HG03432 (cell line): ENCODE results near the gene MAN2A2.
"Not testable (repeated sequence)": the region's sequence is repeated elsewhere in the genome, so short reads cannot be mapped to it uniquely, and the experiment has no call there.

Experiments
- ATAC-seq: cut with Tn5 transposase; IDR thresholded peaks from one replicate; pipeline ENCODE4 v1.9.1; 2021; ENCODE audit warnings: mild to moderate bottlenecking, moderate library complexity; ENCODE audit not compliant: unreplicated experiment

MAN2A2 gene

DNA sequence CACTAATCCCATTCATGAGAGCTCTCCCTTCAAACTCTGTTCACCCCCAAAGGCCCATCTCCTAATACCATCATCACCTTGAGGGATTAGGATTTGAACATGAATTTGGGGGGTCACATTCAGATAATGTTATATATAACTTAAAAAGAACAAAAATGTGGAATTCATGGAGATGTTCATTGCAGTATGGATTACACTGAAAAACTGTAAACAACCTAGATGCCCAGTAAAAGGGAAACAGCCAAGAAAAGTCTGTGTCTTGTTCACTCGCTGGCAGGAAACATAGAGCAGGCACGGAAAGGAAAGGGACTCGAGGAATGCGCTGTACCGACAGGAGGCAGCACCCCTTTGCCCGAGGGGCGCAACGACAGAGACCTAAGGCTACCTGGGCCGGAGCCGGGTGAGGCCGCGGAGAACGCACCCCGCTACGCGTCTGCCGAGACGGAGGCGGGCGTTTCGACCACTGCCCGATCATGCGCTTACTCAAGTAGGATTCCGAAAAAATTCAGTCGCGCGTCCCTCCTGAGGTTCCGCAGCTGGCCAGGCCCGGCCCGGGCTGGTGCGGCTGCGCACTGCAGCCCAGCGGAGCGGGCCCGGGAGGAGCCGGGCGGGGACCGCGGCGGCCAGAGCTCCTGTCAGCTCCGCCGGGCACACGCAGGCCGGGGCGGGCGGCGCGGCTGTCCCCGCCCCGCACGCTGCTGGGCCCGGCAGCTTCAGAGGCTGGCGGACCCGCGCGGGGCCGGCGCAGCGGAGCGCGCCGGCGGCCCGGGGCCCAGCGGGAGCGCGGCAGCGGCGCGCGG lies 862 bp upstream of the MAN2A2 start:
- peak; percentile 77 for ATAC-seq

DNA sequence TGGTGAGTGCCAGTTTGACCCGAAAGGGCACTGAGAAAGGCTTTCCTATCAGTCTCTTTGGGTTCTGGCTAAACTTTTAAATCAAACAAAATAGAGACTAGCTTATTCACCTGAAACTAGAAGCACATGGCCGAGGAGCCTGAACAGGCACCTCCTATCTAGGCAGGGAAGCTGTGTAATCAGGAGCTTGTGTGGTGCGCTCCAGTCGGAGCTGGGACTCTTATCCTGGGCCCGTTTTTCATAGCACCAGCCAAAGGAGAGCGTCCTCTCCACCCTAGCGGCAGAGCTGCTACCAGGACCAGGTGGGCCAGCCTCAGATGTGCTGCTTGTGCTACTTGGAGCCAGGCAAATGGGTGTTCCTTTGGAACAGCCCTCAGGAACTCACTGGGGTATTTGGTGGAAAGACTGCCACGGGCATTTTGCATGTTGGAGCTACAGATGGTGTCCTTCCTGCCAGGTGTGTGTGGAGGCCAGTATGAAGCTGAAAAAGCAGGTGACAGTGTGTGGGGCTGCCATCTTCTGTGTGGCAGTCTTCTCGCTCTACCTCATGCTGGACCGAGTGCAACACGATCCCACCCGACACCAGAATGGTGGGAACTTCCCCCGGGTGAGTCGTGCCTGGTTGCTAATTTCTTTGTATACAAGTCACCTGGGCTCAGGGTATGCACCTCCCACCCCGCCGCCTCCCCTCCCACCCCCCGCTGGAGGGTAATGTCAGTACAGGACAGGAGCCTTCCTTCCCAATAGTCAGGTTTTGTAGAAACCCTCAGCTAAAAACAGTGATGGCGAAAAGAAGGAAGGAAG lies 833 bp downstream of the MAN2A2 start:
- ATAC-seq: no peak

DNA sequence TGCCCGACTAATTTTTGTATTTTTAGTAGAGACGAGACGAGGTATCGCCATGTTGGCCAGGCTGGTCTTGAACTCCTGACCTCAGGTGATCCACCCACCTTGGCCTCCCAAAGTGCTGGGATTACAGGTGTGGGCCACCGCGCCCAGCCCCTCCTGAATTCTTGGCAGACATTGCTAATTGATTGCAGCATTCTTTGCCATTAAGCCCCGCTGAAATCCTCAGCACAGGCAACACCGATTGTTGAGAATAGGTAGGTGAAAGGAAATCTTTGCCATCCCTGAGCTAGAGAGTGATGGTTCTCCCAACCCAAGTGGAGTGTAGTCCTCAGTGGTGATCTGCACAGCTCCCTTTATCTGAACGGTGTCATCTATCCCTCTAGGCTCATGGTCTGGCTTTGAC lies 1.6 kb downstream of the MAN2A2 start:
- ATAC-seq: no peak

DNA sequence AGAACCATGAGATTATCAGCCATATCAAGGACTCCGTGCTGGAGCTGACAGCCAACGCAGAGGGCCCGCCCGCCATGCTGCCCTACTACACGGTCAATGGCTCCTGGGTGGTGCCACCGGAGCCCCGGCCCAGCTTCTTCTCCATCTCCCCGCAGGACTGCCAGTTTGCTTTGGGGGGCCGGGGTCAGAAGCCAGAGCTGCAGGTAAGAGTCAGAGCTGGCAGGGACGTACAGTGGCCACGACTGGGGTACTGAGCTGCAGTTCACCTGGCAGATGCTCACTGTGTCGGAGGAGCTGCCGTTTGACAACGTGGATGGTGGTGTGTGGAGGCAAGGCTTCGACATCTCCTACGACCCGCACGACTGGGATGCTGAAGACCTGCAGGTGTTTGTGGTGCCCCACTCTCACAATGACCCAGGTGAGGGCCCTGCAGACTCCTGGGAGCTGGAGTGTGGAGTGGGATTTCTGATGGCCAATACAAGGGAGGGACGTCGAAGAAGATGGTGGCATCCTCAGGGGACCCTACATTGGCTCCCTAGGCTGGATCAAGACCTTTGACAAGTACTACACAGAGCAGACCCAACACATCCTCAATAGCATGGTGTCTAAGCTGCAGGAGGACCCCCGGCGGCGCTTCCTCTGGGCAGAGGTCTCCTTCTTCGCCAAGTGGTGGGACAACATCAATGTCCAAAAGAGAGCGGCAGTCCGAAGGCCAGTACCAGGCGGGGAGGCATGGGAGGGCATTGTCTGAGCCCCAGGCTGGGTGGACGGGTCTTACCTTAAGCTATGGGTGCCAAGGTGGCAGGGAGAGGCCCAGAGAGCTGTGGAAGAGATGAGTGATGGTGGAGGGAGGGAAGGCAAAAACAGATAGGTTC lies 2.4 kb downstream of the MAN2A2 start:
- ATAC-seq: no peak

DNA sequence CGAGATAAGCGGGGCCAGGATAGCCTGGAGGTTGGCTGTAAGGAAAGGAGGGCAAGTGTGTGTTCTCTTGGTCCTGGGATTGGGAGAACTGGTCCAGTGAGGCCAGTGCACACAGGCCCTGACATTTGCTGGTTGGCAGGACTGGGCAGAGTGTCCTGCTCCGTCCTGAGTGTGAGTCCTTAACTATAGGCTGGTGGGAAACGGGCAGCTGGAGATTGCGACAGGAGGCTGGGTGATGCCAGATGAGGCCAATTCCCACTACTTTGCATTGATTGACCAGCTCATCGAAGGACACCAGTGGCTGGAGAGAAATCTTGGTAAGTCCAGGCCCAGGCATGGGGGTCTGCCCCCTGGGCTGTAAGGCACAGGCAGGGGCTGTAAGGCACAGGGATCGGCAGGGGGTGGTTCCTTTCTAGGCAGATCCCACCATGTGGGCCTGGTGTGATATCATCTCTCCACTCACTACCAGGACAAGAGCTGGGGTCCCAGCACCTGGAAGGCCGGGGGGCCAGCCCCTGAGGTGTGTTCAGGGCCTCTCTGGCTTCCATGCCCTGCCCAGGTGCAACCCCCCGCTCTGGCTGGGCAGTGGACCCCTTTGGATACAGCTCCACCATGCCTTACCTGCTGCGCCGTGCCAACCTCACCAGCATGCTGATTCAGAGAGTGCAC lies 3.2 kb downstream of the MAN2A2 start:
- no peak for ATAC-seq

DNA sequence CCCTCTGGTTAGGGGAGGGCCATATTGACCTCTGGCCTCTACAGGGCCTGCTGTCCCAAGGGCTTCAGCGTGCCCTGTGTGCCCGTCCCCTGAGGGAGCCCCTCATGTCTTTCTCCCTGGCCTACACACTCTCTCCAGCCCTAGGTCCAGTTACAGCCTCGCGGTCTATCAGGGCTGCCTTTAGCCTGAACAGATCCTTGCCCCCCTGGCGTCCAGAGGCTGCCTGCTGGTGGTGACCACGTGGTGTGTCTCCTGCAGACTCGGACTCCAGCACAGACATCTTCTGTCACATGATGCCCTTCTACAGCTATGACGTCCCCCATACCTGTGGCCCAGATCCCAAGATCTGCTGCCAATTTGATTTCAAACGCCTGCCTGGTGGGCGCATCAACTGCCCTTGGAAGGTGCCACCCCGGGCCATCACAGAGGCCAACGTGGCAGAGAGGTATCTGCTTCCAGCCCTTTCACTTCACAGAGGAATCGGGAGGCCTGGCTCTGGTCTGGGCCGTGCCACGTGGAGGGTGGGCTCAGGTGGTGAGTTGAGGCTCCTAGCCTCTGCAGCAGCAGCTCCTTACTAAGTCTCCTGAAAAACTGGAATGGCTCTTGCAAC lies 4.1 kb downstream of the MAN2A2 start:
- no peak for ATAC-seq

DNA sequence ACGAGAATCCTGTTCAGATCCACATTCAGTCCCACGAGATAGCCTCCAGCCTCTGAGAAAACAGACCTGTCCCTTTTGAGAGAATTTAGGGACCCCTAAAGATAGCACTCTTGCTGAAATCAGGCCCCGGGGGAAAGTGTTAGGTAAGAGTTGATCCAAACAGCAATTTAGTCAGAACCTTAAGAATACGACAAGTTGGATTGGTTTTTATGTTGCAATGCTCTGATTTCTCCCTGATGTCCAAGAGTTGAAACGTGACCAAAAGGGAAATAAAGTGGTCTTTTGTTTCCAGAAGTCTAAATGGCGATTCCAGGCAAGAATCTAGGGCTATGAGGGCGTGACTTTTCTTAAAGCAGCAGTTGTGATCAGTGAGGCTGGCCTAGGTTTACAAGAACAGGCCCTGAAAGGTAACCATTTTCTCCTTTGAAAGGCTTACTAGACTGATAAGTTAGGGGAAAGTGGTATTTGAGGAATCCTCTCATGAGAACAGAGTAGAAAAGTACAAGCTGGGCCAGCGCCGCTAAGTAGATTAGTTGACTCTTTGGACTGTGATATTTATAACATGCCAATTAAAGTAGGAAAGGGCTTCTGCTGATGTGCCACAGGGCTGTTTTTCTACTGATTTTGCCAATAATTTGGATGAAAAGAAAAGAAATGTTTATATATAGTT lies 4.9 kb downstream of the MAN2A2 start:
- no peak for ATAC-seq

DNA sequence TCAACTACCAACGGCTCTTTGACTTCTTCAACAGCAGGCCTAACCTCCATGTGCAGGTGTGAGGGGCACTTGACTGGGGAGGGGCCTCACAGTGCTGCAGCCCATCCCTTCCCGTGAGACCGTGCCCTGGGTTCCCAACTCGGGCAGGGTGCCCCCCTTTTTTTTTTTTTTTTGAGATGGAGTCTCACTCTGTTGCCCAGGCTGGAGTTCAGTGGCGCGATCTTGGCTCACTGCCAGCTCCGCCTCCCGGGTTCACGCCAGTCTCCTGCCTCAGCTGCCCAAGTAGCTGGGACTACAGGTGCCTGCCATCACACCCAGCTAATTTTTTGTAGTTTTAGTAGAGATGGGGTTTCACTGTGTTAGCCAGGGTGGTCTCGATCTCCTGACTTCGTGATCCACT lies 6.3 kb downstream of the MAN2A2 start:
- not testable (repeated sequence) for ATAC-seq

DNA sequence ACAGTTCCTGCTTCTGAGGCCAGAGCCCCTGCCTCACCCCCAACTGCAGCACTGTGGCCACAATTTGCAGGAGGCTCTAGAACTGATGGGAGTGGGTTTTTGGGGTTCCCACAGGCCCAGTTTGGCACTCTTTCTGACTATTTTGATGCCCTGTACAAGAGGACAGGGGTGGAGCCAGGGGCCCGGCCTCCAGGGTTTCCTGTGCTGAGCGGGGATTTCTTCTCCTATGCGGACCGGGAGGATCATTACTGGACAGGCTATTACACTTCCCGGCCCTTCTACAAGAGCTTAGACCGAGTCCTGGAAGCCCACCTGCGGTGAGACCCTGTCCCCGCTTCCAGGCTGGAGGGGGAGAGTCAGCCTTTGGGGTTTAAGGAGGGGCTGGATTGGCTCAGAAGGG lies 6.9 kb downstream of the MAN2A2 start:
- no peak for ATAC-seq

DNA sequence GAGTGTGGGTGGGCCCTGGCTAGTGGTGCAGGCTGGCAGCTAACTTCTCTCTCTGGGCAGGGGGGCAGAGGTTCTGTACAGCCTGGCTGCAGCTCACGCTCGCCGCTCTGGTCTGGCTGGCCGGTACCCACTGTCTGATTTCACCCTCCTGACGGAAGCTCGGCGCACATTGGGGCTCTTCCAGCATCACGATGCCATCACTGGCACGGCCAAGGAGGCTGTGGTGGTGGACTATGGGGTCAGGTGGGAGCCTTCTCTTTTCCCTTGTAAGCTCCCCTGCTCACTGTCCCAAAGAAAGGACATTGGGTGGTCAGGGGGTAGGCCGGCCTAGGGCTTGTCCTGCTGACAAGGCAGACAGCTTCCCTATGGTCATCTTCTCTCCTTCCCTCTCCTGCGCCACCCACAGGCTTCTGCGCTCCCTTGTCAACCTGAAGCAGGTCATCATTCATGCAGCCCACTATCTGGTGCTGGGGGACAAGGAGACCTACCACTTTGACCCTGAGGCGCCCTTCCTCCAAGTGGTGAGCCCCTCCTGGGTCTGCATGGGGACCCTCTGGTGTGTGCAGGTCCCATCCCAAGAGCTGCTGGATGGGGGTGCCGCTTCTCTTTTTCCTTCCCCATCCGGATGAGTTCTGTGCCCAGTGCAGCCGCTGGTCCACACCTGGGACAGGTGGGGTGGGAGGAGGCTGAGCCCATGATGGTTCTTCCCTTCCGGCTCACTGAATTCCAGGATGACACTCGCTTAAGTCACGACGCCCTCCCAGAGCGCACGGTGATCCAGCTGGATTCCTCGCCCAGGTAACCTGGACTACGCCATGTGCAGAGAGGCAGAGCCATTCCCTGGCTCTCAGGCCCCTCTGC lies 7.6 kb downstream of the MAN2A2 start:
- ATAC-seq: no peak

DNA sequence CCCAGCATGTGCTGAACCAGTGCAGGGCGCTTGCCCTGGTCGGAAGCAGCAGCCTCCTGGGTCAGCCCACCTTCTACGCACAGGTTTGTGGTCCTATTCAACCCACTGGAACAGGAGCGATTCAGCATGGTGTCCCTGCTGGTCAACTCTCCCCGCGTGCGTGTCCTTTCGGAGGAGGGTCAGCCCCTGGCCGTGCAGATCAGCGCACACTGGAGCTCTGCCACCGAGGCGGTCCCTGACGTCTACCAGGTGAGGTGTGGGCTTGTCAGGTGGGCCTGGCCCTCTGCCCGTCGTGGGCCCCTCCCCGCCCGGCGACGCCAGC lies 8.2 kb downstream of the MAN2A2 start:
- ATAC-seq: no peak

DNA sequence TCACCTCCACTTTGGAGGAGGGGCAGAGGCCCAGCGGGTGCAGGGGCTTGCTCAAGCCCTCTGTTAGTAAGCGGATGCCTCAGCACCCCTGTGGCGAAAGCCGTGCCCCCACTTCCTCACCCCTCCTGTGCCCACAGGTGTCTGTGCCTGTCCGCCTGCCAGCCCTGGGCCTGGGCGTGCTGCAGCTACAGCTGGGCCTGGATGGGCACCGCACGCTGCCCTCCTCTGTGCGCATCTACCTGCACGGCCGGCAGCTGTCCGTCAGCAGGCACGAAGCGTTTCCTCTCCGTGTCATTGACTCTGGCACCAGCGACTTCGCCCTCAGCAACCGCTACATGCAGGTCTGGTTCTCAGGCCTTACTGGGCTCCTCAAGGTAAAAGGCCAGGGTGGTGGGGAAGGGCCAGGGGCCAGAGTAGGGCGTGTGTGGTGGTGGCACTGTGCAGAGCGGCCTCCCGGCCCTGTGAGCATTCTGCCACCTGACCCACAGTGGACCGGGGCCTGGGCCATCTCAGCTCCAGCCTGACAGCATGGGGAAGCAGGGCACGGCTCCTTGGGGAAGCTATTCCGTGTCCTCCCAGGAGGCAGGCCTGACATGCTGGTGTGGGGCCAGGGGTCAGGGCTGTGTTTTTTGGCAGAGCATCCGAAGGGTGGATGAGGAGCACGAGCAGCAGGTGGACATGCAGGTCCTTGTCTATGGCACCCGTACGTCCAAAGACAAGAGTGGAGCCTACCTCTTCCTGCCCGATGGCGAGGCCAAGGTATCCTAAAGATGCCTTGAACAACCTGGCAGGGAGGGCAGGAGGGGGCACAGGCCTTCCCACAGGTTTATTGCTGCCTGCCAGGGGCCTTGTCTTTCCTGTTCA lies 9.0 kb downstream of the MAN2A2 start:
- ATAC-seq: no peak

DNA sequence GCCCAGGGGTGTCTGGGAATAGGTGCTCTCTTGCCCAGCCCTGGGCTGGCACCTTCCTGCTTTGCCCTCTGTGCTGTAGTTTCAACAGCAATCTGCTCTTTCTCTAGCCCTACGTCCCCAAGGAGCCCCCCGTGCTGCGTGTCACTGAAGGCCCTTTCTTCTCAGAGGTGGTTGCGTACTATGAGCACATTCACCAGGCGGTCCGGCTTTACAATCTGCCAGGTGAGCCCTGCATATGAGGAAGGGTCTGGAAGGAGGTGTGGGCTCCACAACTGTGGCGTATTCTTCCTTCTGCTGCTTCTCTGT lies 9.6 kb downstream of the MAN2A2 start:
- no peak for ATAC-seq

DNA sequence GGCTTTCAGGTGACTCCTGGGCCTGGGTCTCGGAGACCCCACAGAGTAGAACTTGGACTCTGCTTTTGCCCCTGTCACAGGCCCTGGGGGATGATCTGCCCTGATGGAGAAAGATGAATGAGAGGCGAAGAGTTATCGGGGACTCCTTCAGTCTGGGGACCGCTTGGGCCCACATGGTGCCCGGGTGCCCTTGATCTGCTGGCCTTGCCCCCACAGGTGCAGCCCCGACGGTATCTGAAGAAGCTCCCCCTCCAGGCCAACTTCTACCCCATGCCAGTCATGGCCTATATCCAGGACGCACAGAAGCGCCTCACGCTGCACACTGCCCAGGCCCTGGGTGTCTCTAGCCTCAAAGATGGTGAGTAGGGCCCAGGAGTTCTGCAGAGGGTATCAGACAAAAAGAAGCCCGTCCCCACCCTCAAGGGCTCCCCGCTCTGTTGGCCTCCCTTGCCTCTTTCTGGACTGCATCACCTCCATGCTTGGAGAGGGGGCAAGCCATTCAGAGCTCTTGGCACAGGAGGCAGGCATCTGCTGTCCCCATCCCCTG lies 10.4 kb downstream of the MAN2A2 start:
- ATAC-seq: no peak

DNA sequence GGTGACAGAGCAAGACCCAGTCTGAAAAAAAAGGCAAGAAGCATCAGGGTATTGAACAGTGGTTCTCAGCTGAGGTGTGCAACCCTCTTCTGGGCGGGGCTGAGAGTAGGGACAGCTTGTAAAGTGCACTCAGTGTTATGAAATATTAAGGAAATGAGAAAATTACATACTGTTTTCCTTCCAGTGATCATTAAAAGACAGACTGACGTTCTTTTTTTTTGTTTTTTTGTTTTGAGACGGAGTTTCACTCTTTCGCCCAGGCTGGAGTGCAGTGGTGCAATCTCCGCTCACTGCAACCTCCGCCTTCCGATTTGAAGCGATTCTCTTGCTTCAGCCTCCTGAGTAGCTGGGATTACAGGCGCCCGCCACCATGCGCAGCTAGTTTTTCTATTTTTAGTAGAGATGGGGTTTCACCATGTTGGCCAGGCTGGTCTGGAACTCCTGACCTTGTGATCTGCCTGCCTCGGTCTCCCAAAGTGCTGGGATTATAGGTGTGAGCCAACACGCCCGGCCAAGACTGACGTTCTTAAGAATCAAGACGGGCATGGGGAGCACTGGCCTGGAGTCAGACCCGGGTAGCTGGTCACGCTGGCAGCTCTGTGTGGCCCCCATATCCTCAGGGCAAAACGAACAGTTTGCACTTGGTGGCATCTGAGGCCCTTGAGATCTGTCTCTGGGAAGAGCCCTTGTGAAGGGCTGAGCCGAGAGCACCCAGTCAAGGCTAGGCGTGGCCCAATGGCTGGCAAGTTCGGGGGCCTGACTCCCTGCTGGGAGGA lies 11.4 kb downstream of the MAN2A2 start:
- no peak for ATAC-seq

DNA sequence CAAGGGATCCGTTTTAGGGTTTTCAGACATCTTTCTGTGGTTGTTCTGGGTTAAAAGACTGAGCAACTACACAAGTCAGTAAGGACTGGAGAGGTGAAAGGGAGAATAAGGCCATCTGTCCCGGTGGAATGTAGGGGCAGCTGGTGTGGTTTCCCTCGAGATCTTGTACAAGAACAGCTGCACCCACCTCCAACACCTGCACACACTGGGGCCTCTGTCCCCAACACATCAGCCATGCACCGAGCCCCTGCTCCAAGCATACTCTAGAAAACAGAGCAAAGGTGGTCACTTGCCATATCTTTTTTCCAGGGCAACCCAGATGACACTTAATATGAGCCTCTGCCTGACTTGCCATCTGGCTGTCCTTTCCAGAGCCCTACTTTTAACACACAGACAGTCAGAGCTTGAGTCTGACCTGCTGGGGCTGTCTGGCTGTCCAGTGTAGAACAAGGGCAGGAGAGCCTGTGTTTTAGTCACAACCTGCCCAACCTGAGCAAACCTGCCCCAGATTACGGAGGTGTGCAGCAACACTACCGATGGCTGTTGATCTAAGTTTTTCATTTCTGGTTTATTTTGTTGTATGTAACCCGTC lies 12.2 kb downstream of the MAN2A2 start:
- ATAC-seq: no peak
